ENCODE measurements around the gene EIF3D.
A peak's percentile ranks its signal among the peaks of the same experiment; 100 is the strongest.

The EIF3D gene

DNA sequence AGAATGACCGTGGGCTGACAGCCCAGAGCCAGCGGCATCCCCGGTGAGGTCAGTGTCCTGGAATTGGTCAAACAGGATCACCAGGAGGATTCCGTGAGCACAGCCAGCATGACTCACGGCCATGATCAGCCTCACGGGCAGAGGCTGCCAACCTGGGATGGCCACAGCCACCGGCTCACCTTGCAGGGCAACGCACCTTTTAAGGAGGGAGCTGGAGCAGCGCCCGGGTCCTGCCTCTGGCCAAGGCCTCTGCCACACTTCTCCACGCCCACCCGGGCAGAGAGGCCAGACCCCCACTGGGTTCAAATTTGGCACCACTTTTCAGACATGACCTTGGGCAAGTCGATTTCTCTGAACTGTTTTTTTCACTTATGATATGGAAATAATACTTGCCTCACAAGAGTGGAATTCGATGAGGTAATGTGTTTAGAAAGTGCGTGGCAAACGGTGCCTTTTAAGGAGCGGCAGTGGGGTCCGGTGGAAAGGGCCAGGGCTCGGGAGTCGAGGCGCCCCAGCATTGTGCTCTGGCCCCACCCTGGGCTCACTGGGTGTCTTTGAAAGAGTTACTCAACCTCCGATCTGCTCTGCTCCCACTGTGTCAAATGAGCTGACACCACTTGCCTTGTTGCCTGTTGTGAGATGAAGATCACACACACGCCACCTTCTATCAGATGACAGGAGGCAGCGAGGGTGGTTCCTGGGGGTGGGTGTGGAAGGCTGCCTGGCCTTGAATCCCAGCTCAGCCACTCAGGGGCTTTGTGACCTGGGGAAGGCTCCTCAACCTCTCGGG, 63.5 kb downstream of the EIF3D start:
- peak; percentile 53 for DNase-seq (ENCODE audit: low spot score)

DNA sequence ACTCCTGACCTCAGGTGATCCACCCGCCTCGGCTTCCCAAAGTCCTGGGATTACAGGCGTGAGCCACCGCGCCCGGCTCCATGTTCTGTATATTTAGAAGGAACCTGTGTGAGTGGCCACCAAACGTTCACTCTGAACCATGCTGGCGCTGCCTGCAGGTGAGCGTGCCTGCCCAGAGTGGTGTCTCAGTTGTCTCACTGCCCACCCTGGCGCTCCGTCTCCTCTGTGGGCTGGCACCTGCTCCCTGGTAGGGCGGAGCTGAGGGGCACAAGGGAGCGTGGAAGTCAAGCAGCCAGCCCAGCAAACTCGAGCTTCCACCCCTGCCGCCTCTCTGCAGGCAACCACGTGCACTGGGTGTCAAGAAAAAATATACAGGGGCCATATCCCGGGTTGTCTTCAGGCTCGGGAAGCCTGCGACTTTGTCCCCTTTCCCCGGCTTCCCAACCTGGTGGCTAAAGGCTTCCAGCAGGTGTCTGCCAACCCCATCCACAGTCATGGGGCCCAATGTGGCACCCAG, 64.2 kb downstream of the EIF3D start:
- DNase-seq (ENCODE audit: low spot score): no peak

DNA sequence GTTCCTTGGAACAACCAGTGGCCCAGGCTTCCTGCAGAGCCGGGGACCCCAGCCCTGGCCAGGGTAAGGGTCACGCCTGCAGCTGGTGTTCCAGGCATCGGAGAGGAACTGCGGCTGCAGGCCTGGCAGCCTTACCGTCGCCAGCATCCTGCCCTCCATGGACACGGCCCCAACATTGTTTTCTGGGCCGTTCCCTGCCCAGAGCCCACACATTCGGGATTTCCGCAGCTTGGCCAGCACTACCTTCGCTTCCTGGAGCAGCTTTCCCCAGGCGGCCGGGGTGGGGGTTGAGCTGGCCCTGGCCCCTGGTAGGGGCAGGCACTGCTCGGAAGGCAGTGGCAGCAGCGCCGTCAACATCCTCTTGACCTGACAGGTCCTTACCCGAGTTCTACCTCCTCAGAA, 65.2 kb downstream of the EIF3D start:
- no peak for DNase-seq (ENCODE audit: low spot score)

DNA sequence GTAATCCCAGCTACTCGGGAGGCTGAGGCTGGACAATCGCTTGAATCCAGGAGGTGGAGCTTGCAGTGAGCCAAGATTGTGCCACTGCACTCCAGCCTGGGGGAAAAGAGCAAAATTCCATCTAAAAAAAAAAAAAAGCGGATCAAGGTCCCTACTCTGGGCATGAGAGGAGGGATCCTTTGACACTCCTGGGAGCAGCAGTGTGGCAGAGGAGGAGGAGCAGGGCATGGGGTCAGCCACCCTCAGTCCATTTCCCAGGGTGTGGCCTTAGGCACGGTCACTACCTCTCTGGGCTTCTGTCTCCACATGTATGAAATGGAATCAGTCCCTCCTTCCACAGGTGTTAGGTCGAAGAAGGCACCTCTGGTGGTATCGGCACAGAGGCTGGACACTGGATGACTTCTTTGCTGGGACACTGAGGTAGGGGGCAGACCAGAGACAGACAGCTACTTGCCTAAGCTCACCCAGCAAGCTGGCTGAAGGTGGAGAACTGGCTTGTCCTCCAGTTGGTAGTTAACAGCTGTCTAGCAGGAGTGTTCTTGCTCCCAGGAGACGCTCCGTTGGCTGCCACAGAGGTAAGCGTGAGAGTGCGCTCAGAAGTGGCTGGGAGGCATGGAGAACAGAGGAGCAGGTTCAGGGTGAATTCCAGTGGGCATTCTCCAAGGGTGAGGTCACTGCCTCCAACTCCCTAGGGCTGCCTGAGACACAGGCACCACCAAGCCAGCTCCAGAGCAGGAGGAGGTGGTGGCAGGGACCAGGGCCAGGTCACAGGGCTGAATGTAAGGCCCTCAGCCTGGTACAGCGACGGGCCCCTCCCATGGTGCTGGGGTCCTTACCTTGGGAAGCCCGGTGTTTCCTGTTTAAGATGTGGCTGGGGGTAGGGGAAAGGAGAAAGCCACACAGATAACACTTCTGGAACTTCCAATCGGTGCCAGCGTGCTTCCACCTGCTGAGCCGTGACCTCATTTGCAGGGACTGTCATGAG, 67.0 kb downstream of the EIF3D start:
- no peak for DNase-seq (ENCODE audit: low spot score)

All from cerebellar cortex (tissue), 1 donor.